HCT116 (cell line): ENCODE results near the gene ACSF2. TPM values are rescaled to one million over a fixed set of nuclear protein-coding genes. Genes with fewer than 3 reads are reported as not detected.
A peak's percentile ranks its signal among the peaks of the same experiment; 100 is the strongest.

ENCODE experiments used
- ATAC-seq: fragments of 200-7000 bp; cut with Tn5 transposase; 2 replicates; pipeline ENCODE4 v1.9.1; 2020; ENCODE audit warnings: mild to moderate bottlenecking, moderate library complexity
- BruUV-seq: library from RNA; stranded (reverse); fragments of 400-500 nt; replicated peaks from 2 replicates; lab custom pipeline; 2021; lab: Mats Ljungman, UMichigan
- CTCF ChIA-PET: fragments of 300-600 bp; sonication (Branson Sonifier 250); formaldehyde crosslinking; loops from one replicate; lab custom pipeline; 2021; ENCODE audit warnings: antibody characterized with exemption; lab: Charles Lee
- POLR2A ChIA-PET: fragments of 300-600, 350-600 bp; sonication (Branson Sonifier 250); formaldehyde crosslinking; loops from one replicate; lab custom pipeline; 2021; ENCODE audit warnings: antibody characterized with exemption; lab: Charles Lee
- RAD21 ChIA-PET, 2 experiments: fragments of 300-600 bp; sonication (Branson Sonifier 250); formaldehyde crosslinking; loops; one replicate each; lab custom pipeline; 2023; ENCODE audit warnings: low total read pairs in 2 of 2; ENCODE audit not compliant: uncharacterized antibody in 2 of 2, unreplicated experiment in 2 of 2, low non-redundant PET in 1 of 2; lab: Charles Lee
- DNase-seq: peaks from one replicate; pipeline ENCODE4 v3.0.0-alpha.2; 2010; ENCODE audit warnings: low read depth, low spot score
- H2AFZ ChIP-seq: fragments of 200-600 bp; shearing (Covaris generic), sonication (generic); 2 replicates; pipeline ENCODE4 v1.6.1; 2017; ENCODE audit warnings: low read depth, mixed run types, mixed read lengths, antibody characterized with exemption, low read length; ENCODE audit not compliant: poor library complexity, severe bottlenecking
- H3K27ac ChIP-seq: 2 replicates; pipeline ENCODE4 v1.5.1; 2012; ENCODE audit warnings: low read depth, low read length
- H3K27me3 ChIP-seq: fragments of 200-600 bp; sonication (generic); 2 replicates; pipeline ENCODE4 v1.6.1; 2016; ENCODE audit warnings: mixed run types, low read length, mixed read lengths; ENCODE audit not compliant: insufficient read depth
- H3K36me3 ChIP-seq, 2 experiments: fragments of 200-500 bp in 1 of 2; fragments of 200-600 bp in 1 of 2; sonication (Bioruptor generic) in 1 of 2; sonication (generic) in 1 of 2; 2 replicates each; pipeline versions ENCODE4 v1.5.1 to v1.6.1; 2014 to 2016; ENCODE audit warnings: low read length in 2 of 2, inconsistent platforms in 1 of 2, mixed read lengths in 1 of 2, mixed run types in 1 of 2; ENCODE audit not compliant: insufficient read depth in 2 of 2, control insufficient read depth in 1 of 2
- H3K4me1 ChIP-seq, 2 experiments: fragments of 200-600 bp in 1 of 2; sonication (generic) in 1 of 2; 2 replicates each; pipeline versions ENCODE4 v1.5.1 to v1.6.1; 2012 to 2017; ENCODE audit warnings: low read length in 2 of 2, inconsistent platforms in 1 of 2, mild to moderate bottlenecking in 1 of 2, mixed read lengths in 1 of 2, mixed run types in 1 of 2, moderate library complexity in 1 of 2; ENCODE audit not compliant: insufficient read depth in 2 of 2, control insufficient read depth in 1 of 2
- H3K4me2 ChIP-seq: fragments of 200-600 bp; sonication (generic); 2 replicates; pipeline ENCODE4 v1.6.1; 2017; ENCODE audit warnings: mixed run types, low read length, mixed read lengths
- H3K4me3 ChIP-seq, 2 experiments: fragments of 200-600 bp in 1 of 2; sonication (generic) in 1 of 2; replicated peaks in 1 of 2; 2 replicates each; pipeline ENCODE4 v1.5.1; 2011 to 2016; ENCODE audit warnings: low read length in 2 of 2, control low read depth in 1 of 2, low read depth in 1 of 2, mild to moderate bottlenecking in 1 of 2, mixed read lengths in 1 of 2, mixed run types in 1 of 2
- H3K79me2 ChIP-seq: fragments of 200-600 bp; sonication (generic); 2 replicates; pipeline ENCODE4 v1.6.1; 2017; ENCODE audit warnings: mild to moderate bottlenecking, mixed run types, low read length, moderate library complexity, mixed read lengths; ENCODE audit not compliant: insufficient read depth
- H3K9ac ChIP-seq: fragments of 200-600 bp; sonication (generic); 2 replicates; pipeline ENCODE4 v1.6.1; 2016; ENCODE audit warnings: low read length, mixed read lengths
- H3K9me2 ChIP-seq: fragments of 200-600 bp; sonication (generic), shearing (Covaris generic); 2 replicates; pipeline ENCODE4 v1.6.1; 2017; ENCODE audit warnings: mixed run types, mild to moderate bottlenecking, moderate library complexity; ENCODE audit not compliant: insufficient read depth
- H3K9me3 ChIP-seq, 2 experiments: fragments of 200-500 bp in 1 of 2; fragments of 200-600 bp in 1 of 2; sonication (Bioruptor generic) in 1 of 2; sonication (generic) in 1 of 2; 2 replicates each; pipeline ENCODE4 v1.6.1; 2014 to 2017; ENCODE audit warnings: low read length in 2 of 2, mixed read lengths in 2 of 2, inconsistent platforms in 1 of 2, low read depth in 1 of 2, mild to moderate bottlenecking in 1 of 2, mixed run types in 1 of 2, moderate library complexity in 1 of 2; ENCODE audit not compliant: control insufficient read depth in 1 of 2, insufficient read depth in 1 of 2
- H4K20me1 ChIP-seq: fragments of 200-600 bp; sonication (generic), shearing (Covaris generic); 2 replicates; pipeline ENCODE4 v1.6.1; 2017; ENCODE audit warnings: mixed run types, mild to moderate bottlenecking, moderate library complexity; ENCODE audit not compliant: insufficient read depth
- CBX3 ChIP-seq: IDR thresholded peaks from 2 replicates; pipeline ENCODE4 v1.6.1; 2012; ENCODE audit warnings: low read depth
- EGR1 ChIP-seq: IDR thresholded peaks from 2 replicates; pipeline ENCODE4 v1.6.1; 2012; ENCODE audit warnings: low read depth
- EZH2 ChIP-seq: fragments of 200-600 bp; sonication (generic); IDR thresholded peaks from 2 replicates; pipeline ENCODE4 v1.6.1; 2017; ENCODE audit warnings: antibody characterized with exemption, mixed run types
- EZH2phosphoT487 ChIP-seq: fragments of 200-600 bp; IDR thresholded peaks from 2 replicates; pipeline ENCODE4 v1.6.1; 2018; ENCODE audit warnings: antibody characterized with exemption, borderline replicate concordance
- FOSL1 ChIP-seq: IDR thresholded peaks from 2 replicates; pipeline ENCODE4 v1.6.1; 2012; ENCODE audit warnings: low read depth
- JUND ChIP-seq: IDR thresholded peaks from 2 replicates; pipeline ENCODE4 v1.6.1; 2012
- POLR2A ChIP-seq: IDR thresholded peaks from 2 replicates; pipeline ENCODE4 v1.7.0; 2011; ENCODE audit warnings: borderline replicate concordance; ENCODE audit not compliant: insufficient read depth, insufficient read length; ENCODE audit errors: extremely low read depth
- POLR2AphosphoS5 ChIP-seq: IDR thresholded peaks from 2 replicates; pipeline ENCODE4 v1.6.1; 2011; ENCODE audit warnings: mild to moderate bottlenecking, low read depth, low read length, moderate library complexity
- RAD21 ChIP-seq: IDR thresholded peaks from 2 replicates; pipeline ENCODE4 v1.6.1; 2012; ENCODE audit warnings: low read depth, mild to moderate bottlenecking
- SIN3A ChIP-seq: IDR thresholded peaks from 2 replicates; pipeline ENCODE4 v1.6.1; 2012; ENCODE audit warnings: low read depth
- SP1 ChIP-seq: IDR thresholded peaks from 2 replicates; pipeline ENCODE4 v1.6.1; 2012; ENCODE audit warnings: low read depth
- SRF ChIP-seq: IDR thresholded peaks from 2 replicates; pipeline ENCODE4 v1.6.1; 2012; ENCODE audit warnings: low read depth
- YY1 ChIP-seq: IDR thresholded peaks from 2 replicates; pipeline ENCODE4 v1.6.1; 2011; ENCODE audit warnings: low read length, low read depth, moderate library complexity, mild to moderate bottlenecking; ENCODE audit not compliant: insufficient replicate concordance; ENCODE audit errors: extremely low read depth
- ZFX ChIP-seq: fragments of 450-650 bp; IDR thresholded peaks from 2 replicates; pipeline ENCODE4 v1.6.1; 2017
- intact Hi-C: fragments of 100-400 bp; cut with micrococcal nuclease; formaldehyde crosslinking; loops from 2 replicates; pipeline ENCODE4 v1.10.0; 2022
- total RNA-seq: library from RNA; stranded (reverse); gene quantifications from one replicate; pipeline ENCODE4 v1.2.1, GENCODE V29; 2021; ENCODE audit not compliant: unreplicated experiment
- TF ChIP-seq, protein P1 (sequence below): IDR thresholded peaks from 2 replicates; pipeline ENCODE4 v1.6.1; 2012; ENCODE audit warnings: low read depth
- TF ChIP-seq, protein P2 (sequence below): IDR thresholded peaks from 2 replicates; pipeline ENCODE4 v1.6.1; 2011; ENCODE audit warnings: mild to moderate bottlenecking, low read length, moderate library complexity; ENCODE audit not compliant: insufficient replicate concordance; ENCODE audit errors: extremely low read depth
- TF ChIP-seq, protein P3 (sequence below): IDR thresholded peaks from 2 replicates; pipeline ENCODE4 v1.6.1; 2012

The ACSF2 gene
- total RNA-seq, 1 experiment from 2014 or later: 52.4 TPM

DNA sequence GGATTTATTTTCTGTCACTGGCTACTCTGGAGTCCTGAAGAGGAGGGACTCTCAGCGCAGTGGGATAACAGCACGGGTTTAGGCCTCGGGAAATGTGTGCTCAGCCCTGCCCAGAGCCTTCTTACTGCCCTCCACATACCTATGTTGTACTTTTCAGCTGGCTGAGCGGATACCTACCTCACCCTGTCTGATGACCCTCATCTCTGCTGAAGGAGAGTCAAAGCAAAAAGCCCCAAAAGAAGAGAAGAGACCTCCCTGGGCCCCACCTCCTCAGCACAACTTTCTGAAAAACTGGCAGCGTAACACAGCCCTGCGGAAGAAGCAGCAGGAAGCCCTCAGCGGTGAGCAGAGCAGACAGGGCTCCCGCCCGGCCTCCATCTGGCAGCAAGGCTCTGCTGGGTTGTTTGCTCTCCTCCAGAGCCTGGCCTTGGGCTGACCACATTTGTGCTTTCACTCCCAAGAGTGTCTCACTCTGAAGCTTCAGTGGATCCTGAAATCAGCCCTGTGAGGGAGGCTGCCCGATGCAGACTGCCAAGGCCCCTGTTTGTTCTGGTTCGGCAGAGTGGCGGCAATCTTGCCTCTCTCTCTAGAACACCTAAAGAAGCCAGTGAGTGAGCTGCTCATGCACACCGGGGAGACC, 92.5 kb downstream of the ACSF2 start:
- Histone ChIP-seq H3K9ac (no peak overlapping the region), H3K9me2 (no peaks in the 10 kb centered on the region), H3K9me3 (no peaks in the 10 kb centered on the region), H3K27ac (no peak overlapping the region), H3K4me2 (no peak overlapping the region), H2AFZ (peak overlapping the region; percentile 41), H3K4me3 (no peak overlapping the region), H3K27me3 (no peaks in the 10 kb centered on the region), H3K4me1 (peaks cover 0 to 6% of the 10 kb centered on the region in 2 experiments; a peak in 1 of 4 replicates), H3K79me2 (no peaks in the 10 kb centered on the region), H4K20me1 (no peaks in the 10 kb centered on the region), H3K36me3 (no peaks in the 10 kb centered on the region)
- TF ChIP-seq POLR2A (no peak), SP1 (no peak), ZFX (no peak), RAD21 (no peak), JUND (no peak), FOSL1 (no peak), EZH2 (no peak), EZH2phosphoT487 (no peak), POLR2AphosphoS5 (no peak), SRF (no peak), CBX3 (no peak), SIN3A (no peak), YY1 (no peak), EGR1 (no peak)
- TF ChIP-seq, protein P1, sequence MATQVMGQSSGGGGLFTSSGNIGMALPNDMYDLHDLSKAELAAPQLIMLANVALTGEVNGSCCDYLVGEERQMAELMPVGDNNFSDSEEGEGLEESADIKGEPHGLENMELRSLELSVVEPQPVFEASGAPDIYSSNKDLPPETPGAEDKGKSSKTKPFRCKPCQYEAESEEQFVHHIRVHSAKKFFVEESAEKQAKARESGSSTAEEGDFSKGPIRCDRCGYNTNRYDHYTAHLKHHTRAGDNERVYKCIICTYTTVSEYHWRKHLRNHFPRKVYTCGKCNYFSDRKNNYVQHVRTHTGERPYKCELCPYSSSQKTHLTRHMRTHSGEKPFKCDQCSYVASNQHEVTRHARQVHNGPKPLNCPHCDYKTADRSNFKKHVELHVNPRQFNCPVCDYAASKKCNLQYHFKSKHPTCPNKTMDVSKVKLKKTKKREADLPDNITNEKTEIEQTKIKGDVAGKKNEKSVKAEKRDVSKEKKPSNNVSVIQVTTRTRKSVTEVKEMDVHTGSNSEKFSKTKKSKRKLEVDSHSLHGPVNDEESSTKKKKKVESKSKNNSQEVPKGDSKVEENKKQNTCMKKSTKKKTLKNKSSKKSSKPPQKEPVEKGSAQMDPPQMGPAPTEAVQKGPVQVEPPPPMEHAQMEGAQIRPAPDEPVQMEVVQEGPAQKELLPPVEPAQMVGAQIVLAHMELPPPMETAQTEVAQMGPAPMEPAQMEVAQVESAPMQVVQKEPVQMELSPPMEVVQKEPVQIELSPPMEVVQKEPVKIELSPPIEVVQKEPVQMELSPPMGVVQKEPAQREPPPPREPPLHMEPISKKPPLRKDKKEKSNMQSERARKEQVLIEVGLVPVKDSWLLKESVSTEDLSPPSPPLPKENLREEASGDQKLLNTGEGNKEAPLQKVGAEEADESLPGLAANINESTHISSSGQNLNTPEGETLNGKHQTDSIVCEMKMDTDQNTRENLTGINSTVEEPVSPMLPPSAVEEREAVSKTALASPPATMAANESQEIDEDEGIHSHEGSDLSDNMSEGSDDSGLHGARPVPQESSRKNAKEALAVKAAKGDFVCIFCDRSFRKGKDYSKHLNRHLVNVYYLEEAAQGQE: no peak
- TF ChIP-seq, protein P2, sequence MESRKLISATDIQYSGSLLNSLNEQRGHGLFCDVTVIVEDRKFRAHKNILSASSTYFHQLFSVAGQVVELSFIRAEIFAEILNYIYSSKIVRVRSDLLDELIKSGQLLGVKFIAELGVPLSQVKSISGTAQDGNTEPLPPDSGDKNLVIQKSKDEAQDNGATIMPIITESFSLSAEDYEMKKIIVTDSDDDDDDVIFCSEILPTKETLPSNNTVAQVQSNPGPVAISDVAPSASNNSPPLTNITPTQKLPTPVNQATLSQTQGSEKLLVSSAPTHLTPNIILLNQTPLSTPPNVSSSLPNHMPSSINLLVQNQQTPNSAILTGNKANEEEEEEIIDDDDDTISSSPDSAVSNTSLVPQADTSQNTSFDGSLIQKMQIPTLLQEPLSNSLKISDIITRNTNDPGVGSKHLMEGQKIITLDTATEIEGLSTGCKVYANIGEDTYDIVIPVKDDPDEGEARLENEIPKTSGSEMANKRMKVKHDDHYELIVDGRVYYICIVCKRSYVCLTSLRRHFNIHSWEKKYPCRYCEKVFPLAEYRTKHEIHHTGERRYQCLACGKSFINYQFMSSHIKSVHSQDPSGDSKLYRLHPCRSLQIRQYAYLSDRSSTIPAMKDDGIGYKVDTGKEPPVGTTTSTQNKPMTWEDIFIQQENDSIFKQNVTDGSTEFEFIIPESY: no peak
- TF ChIP-seq, protein P3, sequence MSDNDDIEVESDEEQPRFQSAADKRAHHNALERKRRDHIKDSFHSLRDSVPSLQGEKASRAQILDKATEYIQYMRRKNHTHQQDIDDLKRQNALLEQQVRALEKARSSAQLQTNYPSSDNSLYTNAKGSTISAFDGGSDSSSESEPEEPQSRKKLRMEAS: no peak
- ChIA-PET CTCF (no interaction called here), RAD21 (no interaction called here), POLR2A (no interaction called here)
- DNase-seq: no peak
- BruUV-seq: no TSS peak
- intact Hi-C loops: no loop called here
- peak; percentile 26; the same call in 1 of the 2 replicates for ATAC-seq
